Stimulated activated CD4-positive, alpha-beta T cell treated with anti-CD3 and anti-CD28 coated beads, Interleukin-15, amount 100 ng/mL, for 24 hours (primary cell): ENCODE measurements around the gene AP3S2.
A peak's percentile ranks its signal among the peaks of the same experiment; 100 is the strongest.
"Not testable (repeated sequence)": the region's sequence is repeated elsewhere in the genome, so short reads cannot be mapped to it uniquely, and the experiment has no call there.

ENCODE experiments used
- DNase-seq: peaks from one replicate; pipeline ENCODE4 v3.0.0-alpha.2; 2020

AP3S2 gene

DNA sequence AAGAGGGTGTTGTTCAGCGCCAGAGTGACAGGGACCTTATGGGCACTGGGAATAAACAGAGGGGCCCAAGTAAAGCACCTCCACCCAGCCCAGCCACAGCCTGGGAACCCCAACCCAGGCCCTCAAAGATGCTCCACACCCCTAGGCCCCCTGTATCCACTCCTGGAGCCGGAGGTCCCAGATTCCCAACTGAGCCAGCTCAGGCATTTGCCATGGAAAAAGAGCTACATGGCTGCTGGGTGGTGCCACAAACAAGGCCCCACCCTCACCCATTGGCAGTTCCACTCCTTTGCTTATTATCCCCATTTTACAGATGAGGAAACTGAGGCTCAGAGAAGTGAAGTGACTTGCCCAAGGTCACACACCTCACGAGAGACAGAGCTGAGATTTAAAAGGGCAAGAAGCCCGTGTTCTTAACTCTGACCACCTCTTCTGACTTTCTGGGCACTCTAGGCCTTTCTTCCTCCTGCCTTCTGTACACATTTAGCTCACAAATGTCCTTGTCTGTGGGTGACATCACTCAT lies 96.1 kb downstream of the AP3S2 start:
- no peak for DNase-seq

DNA sequence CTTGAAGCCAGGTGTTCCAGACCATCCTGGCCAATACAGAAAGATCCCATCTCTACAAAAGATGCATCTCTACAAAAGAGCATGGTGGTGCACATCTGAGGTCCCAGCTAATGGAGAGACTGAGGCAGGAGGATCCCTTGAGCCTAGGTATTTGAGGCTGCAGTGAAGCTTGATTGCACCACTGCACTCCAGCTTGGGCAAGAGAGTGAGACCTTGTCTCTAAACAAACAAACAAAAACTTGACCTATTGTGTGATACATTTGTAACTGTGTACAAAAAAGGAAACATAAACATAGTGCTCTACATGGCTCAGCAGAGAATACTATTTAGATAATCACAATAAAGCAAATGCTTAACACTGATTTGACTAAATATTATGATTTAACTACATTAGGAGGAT lies 97.8 kb downstream of the AP3S2 start:
- no peak for DNase-seq

DNA sequence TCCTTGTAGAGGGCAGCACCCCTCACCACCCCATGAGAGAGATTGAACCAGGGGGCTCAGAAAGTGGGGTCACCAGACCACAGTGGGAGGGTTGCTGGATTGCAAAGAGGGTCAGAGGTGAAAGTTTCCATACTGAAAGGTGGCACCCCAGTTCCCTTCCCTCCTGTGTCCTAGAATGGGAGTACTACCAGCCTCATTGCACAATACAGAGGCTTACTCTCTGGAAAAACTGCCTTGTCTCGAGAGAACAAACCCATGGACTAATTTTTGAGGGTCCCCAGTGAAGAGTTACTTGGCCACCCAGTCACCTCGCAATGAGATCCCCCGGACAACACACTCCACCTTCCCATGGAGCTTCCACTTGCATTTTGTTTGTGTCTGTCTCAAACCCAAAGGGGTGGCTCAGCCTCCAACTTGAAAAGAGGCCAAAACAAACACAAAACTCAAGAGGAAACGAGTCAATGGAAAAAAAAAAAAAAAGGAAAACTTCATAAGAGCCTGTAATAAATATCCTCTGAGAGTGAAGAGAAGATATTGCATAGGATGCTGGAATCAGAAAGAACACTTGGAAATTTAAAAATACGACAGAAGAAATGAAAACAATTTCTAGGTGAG lies 99.1 kb downstream of the AP3S2 start:
- no peak for DNase-seq

DNA sequence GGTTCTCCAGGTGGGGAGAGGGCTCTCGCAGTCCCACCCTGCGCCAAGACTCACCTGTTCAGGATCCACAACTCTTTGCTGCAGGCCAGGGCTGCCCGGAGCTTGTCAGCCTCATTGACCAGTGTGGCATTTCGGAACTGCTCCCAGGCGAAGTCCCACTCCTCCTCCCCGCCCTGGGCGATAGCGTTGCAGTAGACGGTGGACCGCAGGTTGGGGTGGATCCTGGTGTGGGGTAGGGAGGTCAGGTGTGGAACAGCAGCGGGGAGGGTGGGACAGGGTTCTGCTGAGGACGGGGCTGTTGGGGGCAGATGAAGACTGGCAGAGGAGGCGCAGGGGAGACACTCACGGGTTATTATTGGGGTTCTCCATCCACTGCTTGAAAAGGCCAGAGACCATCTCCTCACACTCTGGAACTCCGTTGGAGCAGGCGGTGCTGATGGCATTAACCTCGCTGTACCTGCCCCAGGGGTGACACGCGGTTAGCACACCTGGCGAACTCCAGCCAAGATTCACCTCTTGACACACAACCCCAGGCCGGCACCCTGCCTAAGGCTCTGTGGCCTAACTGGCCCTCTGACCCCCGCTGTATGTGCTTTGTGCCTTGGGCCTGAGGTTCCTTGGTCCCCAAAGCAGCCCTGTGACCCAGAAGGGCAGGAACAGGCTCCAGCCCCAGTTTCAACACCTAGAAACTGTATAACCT lies 101.5 kb downstream of the AP3S2 start:
- DNase-seq: no peak

DNA sequence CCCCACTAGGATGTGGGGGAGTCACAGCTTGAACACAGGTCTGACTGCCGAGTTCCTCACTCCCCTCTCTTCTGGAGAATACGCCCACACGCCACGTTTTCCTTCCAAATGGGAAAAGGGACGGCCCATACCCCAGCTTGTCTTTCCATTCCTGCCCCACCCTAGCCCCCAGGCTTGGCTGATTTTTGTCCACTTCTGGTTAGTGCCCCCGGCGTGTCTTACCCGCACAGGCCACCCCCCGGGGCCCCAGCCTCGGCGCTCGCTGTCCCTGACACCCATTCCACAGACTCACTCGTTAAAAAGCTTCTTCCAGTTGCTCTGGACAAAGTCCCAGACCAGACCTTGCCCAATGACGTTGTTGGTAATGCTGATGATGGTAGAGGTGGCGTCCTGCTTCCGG lies 103.1 kb downstream of the AP3S2 start:
- DNase-seq: no peak

DNA sequence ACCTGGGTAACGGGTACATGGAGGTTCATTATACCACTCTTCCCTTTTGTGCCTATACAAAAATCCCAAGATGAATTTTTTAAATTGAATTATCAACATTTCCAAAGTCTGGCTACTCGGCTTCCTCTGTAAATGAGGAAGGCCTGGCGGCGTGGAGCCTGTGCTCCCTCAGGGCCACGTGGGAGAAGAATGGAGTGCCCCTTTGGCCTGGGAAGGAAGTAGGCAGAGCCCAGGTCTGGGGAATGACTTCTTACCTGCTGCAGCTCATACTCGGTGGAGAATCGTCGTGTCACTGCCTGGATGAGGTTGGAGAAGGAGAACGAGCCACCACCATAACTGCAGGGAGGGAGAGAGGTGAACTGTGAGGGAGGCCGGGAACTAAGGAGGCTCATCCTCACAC lies 103.6 kb downstream of the AP3S2 start:
- no peak for DNase-seq

DNA sequence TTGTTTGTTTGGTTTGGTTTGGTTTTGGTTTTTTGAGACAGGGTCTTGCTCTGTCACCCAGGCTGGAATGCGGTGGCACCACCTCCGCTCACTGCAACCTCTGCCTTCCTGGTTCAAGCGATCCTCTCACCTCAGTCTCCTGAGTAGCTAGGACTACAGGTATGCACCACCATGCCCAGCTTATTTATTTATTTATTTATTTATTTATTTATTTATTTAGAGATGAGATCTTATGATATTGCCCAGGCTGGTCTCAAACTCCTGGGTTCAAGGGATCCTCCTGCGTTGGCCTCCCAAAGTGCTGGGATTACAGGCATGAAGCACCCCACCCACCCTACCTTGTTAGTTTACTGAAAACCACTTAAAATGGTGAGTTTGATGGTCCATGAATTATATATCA lies 105.2 kb downstream of the AP3S2 start:
- DNase-seq: not testable (repeated sequence)

DNA sequence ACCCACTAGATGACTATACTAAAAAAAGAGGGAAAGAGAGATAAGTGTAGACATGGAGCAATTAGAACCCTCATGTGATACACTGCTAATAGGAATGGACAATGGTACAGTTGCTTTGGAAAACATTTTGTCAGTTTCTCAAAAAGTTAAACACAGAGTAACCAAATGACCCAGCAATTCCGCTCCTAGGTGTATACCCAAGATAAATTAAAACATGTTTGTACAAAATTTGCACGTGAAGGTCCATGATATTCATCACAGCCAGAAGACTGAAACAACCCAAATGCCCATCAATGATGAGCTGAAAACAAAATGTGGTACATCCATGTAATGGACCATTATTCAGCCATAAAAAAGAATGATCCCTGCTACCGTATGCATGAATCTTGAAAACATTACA lies 105.8 kb downstream of the AP3S2 start:
- no peak for DNase-seq

DNA sequence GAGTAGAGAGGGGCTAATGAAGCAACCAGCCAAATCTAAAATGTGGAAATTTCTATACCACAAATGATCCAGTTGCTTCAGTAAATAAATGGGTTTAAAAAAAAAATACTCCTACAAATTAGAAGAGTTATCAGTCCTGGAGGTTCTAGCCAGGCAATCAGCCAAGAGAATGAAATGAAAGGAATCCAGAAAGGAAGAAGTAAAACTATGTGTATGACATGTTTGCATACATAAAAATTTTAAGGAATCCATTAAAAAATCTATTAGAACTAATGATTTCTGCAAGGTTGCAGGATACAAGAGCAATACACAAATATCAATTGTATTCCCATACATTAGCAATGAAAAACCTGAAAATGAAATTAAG lies 108.0 kb downstream of the AP3S2 start:
- DNase-seq: no peak

DNA sequence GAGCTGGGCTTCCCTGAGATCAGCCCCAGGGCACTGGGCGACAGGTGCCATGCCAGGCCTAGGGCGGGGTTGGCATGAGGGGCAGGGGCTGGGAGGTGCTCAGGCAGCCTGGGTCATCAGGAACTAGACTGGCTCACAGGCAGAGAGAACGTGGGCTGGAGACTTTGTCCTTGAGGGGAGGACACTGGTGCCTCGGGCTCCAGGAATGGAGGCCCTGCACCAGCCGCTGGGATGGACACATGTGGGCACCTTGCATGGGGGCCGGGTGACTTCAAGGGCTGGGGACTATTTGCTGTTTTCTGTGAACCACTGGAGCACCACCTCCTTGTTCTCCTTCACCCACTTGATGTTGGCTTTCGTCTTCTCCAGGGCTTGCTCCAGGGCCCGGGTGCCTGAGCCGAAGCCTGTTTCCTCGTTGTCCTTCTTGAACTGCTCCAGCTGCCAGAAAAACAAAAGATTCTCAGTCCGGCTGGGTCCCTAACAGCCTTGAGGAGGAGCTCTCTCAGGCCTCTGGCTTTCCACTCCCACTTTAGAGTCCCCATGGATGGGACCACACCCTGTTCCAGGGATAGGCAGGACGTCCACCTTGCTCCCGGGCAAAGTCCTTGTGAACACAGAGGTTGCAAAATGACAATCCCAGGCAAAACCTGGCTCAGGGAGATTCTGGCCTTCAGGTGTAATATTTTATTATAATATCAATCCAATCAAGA lies 108.6 kb downstream of the AP3S2 start:
- DNase-seq: no peak

DNA sequence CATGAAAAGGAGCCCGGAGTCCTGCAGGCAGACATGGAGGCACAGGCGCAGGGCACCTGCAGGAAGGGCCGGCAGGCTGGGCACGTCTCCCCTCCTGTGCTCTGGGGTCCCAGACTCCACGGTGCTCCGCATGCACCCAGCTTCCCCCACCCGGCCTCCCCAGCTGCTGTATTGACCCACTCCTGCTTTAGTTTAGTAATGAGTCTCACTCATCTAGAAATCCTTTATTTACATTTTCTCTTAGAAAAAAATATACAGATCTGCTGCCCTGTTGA lies 109.2 kb downstream of the AP3S2 start:
- no peak for DNase-seq

DNA sequence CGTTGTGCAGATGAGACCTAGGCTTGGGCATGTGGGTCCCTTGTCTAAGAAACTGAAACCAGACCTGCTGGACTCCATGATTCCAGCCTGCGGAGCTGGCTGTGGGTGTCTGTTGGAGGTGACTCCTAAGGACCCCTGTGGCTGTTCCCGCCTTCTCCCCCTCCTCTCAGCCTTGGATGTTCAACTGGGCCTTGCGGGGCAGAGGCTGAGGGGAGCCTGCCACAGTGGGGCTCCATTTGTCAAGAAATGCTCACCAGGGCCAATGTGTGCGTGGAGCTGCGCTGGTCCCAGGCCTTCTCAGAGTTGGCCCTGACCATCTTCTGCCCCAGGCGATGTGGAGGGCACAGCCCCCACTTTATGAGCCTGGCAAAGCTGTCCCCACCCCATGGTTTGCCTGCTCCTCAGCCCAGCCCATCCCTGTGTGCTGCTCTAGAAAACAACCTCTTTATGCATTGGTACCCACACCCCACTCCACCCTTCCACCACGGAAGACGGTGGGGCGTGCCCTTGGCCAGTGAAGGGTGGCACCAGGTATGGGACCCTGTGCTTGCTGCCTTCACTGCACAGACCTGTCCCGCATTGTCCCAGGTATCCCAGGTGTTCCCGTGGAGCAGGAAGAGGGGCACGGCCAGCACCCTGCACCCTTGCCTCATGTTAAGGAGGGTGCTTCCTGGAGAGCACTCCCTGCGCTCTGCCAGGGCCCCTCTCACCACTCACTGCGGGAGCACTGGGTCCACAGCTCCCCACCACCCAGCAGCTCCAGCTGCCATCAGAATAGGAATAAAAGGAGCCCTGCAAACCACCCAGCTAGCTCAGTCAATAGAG lies 109.7 kb downstream of the AP3S2 start:
- no peak for DNase-seq

DNA sequence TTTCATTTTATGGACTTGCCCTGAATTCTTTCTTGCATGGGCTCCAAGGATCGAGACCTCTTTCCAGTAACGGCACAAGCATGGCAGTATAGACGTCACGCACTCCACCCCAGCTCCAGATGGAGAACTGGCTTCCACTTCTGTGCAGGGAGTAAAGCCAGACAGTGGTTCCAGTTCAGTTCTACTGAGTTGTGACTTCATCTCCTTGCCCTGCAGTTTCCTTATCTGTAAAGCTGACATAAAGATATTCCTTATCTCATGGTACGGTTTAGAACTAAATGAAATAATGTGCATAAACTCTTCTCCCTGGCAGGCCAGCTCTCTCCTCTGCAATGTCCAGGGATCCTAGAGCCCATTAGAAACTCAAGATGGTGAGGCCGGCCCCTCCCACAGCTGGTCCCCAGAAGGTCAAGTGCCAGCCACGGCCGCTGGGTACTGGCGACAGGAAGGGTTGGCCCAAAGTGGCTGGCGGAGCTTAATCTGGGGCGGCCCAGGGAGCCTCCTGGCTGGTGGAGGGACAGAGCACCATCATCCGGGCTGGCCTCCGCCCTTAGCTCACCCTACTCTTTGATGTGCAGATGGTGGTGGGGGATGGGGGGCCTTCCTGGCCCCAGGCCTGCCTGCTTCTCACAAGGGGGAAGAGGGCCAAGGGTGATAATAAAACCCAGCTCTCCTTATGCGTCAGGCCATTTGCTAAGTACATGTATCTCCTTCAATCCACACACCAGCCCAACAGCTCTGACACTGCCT lies 110.5 kb downstream of the AP3S2 start:
- no peak for DNase-seq

DNA sequence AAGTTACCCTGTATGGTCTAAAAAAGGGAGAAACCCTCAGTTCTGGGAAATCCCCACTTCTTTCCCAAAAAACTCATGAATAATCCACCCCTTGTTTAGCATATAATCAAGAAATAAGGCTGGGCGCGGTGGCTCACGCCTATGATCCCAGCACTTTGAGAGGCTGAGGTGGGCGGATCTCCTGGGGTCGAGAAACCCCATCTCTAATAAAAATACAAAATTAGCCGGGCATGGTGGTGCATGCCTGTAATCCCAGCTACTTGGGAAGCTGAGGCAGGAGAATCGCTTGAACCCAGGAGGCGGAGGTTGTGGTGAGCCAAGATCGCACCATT lies 111.2 kb downstream of the AP3S2 start:
- not testable (repeated sequence) for DNase-seq

DNA sequence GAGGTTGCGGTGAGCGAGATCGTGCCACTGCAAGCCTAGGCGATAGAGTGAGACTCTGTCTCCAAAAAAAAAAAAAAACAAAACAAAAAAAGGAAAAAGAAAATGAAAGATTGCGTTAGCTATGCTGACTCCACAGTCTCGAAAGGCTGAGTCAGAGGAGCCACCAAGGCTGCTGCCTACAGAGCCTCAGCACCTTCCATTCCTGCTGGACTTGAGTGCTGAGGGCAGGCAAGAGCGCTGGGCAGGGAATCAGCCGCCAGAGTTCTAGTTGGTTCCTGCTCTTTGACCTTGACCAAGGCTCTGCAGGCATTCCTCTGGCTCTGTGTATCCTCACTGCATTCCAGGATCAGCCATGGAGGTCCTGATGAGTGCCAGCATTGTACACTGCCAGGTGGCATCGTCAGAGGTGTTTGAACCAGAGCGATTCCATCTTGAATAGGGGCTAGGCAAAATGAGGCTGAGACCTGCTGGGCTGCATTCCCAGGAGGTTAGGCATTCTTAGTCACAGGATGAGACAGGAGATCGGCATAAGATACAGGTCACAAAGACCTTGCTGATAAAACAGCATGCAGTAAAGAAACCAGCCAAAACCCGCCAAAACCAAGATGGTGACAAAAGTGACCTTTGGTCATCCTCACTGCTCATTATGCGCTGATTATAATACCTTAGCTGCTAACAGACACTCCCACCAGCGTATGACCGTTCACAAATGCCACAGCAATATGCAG lies 111.7 kb downstream of the AP3S2 start:
- DNase-seq: peak; percentile 16

DNA sequence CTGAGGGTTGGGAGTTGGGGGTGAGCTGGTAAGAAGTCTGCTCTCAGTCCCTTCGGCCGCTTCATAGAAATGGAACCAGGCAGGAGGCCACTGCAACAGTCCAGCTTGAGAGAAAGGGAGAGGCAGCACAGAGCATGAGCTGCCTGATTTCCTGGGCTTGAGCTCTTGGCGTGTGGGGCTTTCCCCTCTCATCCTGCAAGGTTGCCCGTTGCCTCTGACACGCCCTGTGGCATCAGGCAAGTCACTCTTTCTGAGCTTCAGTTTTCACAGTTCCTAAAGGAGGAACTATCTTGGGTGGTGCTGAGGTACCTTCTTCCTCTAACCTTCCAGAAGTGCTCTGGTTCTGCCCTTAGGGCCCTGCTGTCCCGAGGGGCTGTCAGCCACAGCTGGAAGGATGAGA lies 112.7 kb downstream of the AP3S2 start:
- DNase-seq: peak; percentile 47

DNA sequence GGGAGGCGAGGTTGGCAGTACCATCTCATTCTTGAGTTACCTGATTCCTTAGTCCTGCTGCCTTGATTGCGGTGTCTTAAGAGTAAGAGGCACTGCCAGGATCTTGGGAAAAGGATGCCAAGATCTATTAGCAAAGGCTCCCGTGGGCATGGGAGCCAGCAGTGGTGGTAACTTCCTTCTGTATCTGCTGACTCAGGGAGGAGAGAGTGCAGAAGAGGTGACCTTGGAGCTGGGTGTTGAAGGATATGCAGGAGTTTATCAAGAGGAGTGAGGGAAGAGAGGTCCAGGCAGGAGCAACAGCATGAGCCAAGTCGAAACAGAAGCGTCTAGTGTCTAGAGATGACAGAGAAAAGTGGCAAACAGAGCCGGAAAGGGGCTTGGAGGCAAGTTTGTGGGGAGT lies 113.2 kb downstream of the AP3S2 start:
- no peak for DNase-seq
